Vein endothelial cell (primary cell): ENCODE data around the gene ITGA7. TPM values are rescaled to one million over a fixed set of nuclear protein-coding genes. Genes with fewer than 3 reads are reported as not detected.

Experiments
- small RNA-seq: library from RNA; depleted of rRNA; stranded (forward); fragments of <200 nt; gene quantifications from one replicate; pipeline ENCODE3, GENCODE V24; 2012
- total RNA-seq: library from RNA; depleted of rRNA; stranded (reverse); fragments of >200 nt; gene quantifications from 2 replicates; pipeline ENCODE4 v1.2.3, GENCODE V29; 2012

ITGA7 gene
- total RNA-seq: 0.48 TPM in 1 of 2 replicates, not detected in the other

DNA sequence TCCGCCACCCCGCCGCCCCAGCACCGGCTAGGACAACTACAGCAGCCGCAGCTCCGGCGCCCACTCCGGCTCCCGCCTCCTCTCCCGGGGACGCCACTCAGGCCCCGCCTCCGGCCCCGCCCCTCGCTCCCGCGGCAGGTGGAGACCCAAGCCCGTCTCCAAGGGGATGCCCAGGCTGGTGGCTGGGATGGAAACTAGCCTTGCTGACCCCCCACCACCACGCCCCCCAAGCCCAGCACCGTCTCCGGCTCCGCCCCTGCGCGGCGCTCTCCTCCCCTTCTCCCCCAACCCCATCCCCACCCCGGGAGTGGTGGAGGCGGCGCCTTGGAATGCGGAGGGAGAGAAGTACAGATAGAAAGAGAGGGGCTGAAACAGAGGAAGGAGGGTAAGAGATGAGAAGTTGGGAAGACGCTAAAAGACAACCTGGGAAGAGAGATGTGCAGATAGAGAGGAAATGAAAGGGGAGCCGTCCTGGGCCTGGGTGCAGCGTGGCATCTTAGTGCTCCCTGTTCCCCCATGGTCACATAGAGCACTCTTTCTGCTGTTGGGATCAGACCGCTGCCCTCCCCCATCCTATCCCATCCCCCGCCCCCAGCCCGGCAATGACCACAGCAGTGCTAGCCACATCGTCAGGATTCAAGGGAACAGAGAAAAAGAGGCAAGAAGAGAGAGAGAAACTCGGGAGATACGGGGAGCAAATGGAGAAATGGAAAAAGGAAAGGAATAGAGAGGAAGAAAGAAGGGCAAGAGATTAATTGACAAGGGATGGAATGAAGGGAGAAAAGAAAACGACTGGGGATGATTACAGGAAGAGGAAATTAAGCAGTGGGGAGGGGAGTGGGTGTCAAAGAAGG is at the start of gene ITGA7:
ITGA7 (minus strand) TSS at position 64 of the 854 bp plus-strand sequence. CDS start 222 bp downstream, outside the sequence.

DNA sequence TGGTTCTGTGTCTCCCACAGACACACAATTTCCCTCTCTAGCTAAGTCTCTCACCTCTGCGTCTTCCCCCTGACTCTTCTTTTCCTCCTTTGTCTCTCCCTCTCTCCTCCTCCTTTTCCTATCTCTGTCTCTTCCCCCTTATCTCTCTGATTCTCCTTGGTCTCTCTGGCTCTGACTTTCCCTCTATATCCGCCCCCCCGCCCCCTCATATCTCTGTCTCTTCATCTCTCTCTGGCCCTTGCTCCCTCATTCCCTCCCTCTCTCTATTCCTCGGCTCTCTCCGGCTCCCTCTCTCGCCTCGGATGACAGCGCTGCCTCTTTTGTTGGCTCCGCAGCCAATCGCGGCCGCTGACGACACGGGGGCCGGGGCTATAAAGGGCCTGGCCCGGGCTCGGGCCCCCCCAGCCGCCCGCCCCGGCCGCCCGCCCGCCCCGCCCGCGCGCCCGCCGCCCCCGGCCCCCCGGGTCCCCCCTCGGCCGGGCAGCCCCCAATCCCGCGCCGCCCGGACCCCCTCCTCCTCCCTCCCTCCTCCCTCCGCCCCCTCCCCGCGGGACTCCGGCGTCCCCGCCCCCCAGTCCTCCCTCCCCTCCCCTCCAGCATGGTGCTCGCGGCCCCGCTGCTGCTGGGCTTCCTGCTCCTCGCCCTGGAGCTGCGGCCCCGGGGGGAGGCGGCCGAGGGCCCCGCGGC is 35.2 kb upstream of the ITGA7 start, which contains the start of gene GDF11:
GDF11 (plus strand) TSS at position 404 of the 687 bp plus-strand sequence; CDS start at position 599, 195 bp downstream.

GRCh38 chr12:55728939-55729818 is 21.5 kb upstream of the ITGA7 start, which contains the start of gene CD63:
Gene CD63 (minus strand): TSS chr12:55729009. CDS start chr12:55728341, 668 bp downstream.

GRCh38 chr12:55720071-55720564 is 12.4 kb upstream of the ITGA7 start, which contains the start of gene RDH5:
Gene RDH5 (plus strand): TSS chr12:55720393. CDS start chr12:55721185, 792 bp downstream.

GRCh38 chr12:55715833-55716581 is 8.3 kb upstream of the ITGA7 start, which contains the start of gene BLOC1S1:
Gene BLOC1S1 (plus strand): TSS chr12:55716046. CDS start chr12:55716052, 6 bp downstream.

DNA sequence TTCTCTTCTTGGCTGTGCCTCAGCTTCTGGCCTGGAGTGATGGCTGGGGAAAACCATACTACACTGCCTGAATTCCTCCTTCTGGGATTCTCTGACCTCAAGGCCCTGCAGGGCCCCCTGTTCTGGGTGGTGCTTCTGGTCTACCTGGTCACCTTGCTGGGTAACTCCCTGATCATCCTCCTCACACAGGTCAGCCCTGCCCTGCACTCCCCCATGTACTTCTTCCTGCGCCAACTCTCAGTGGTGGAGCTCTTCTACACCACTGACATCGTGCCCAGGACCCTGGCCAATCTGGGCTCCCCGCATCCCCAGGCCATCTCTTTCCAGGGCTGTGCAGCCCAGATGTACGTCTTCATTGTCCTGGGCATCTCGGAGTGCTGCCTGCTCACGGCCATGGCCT is 70.9 kb downstream of the ITGA7 start, which contains the start of gene OR10P1:
OR10P1 (plus strand) TSS at position 40 of the 400 bp plus-strand sequence; CDS start at position 40, 0 bp downstream.

Small RNA genes within 50 kb of the gene (small RNA-seq; reads per million reads assigned to genes)
- gene AC009779.1: not detected
- not detected for gene AC009779.5
- gene RF00017: not detected

Other genes starting within 250 kb of the ITGA7 start
- not detected in 2 replicates for gene OR6C70, start 237.8 kb downstream of the ITGA7 start, total RNA-seq
- gene OR6C68, start 215.5 kb downstream of the ITGA7 start, total RNA-seq: not detected in 2 replicates
- not detected in 2 replicates for gene OR6C4, start 158.3 kb downstream of the ITGA7 start, total RNA-seq
- gene OR2AP1, start 135.4 kb downstream of the ITGA7 start, total RNA-seq: not detected in 2 replicates
- not detected in 2 replicates for gene OR10P1, start 71.0 kb downstream of the ITGA7 start, total RNA-seq
- gene BLOC1S1, start 8.1 kb upstream of the ITGA7 start, total RNA-seq: 43.1 and 55.0 TPM in 2 replicates
- 0.98 and 2.1 TPM in 2 replicates for gene RDH5, start 12.5 kb upstream of the ITGA7 start, total RNA-seq
- 804 and 998 TPM in 2 replicates for gene CD63, start 21.1 kb upstream of the ITGA7 start, total RNA-seq
- 6.8 and 7.8 TPM in 2 replicates for gene GDF11, start 35.2 kb upstream of the ITGA7 start, total RNA-seq
- gene SARNP, start 109.8 kb upstream of the ITGA7 start, total RNA-seq: 62.7 and 89.0 TPM in 2 replicates
- gene ORMDL2, start 110.1 kb upstream of the ITGA7 start, total RNA-seq: 20.9 and 23.6 TPM in 2 replicates
- gene DNAJC14, start 121.7 kb upstream of the ITGA7 start, total RNA-seq: 41.0 and 46.4 TPM in 2 replicates
- gene MMP19, start 135.0 kb upstream of the ITGA7 start, total RNA-seq: 0.65 and 0.86 TPM in 2 replicates
- 28.7 and 34.0 TPM in 2 replicates for gene PYM1, start 220.0 kb upstream of the ITGA7 start, total RNA-seq
- 34.0 and 42.0 TPM in 2 replicates for gene DGKA, start 223.3 kb upstream of the ITGA7 start, total RNA-seq